ENCODE data around the gene TAP2.
A peak's percentile ranks its signal among the peaks of the same experiment; 100 is the strongest.

The TAP2 gene

GRCh38 chr6:32852018-32852843, 13.7 kb upstream of the TAP2 start:
- no peaks in the 10 kb centered on the region for H3K36me3 ChIP-seq (ENCODE audit: insufficient read depth, low read length)
- H3K9me3 ChIP-seq (ENCODE audit: low read depth, low read length): no peaks in the 10 kb centered on the region
- H3K9ac ChIP-seq (ENCODE audit: insufficient read length): peak overlapping the region; percentile 65
- peak overlapping the region; percentile 92 for H3K4me3 ChIP-seq
- TF ChIP-seq POLR2AphosphoS5 (IDR thresholded peaks at IDR 0.05; ENCODE audit: borderline replicate concordance, low read depth, low read length) (no peak), FOXP2 (optimal IDR thresholded peaks at IDR 0.05; ENCODE audit: control extremely low read depth, extremely low read length, insufficient read depth) (no peak), EZH2 (IDR thresholded peaks at IDR 0.05) (no peak)
- no peak overlapping the region for H3K27ac ChIP-seq
- no peak for DNase-seq (ENCODE audit: low read depth, low spot score)

- TF ChIP-seq POLR2AphosphoS5 (IDR thresholded peaks at IDR 0.05; ENCODE audit: borderline replicate concordance, low read depth, low read length) (no peak), FOXP2 (optimal IDR thresholded peaks at IDR 0.05; ENCODE audit: control extremely low read depth, extremely low read length, insufficient read depth) (no peak), EZH2 (IDR thresholded peaks at IDR 0.05) (no peak)
- H3K36me3 ChIP-seq (ENCODE audit: insufficient read depth, low read length): no peaks in the 10 kb centered on the region
- no peaks in the 10 kb centered on the region for H3K9me3 ChIP-seq (ENCODE audit: low read depth, low read length)
- no peak overlapping the region for H3K27ac ChIP-seq
- no peak for DNase-seq (ENCODE audit: low read depth, low spot score)
- H3K9ac ChIP-seq (ENCODE audit: insufficient read length): no peak overlapping the region
- H3K4me3 ChIP-seq: no peak overlapping the region
Observed at GRCh38 chr6:32851025-32851424, 12.5 kb upstream of the TAP2 start.

- H3K9me3 ChIP-seq (ENCODE audit: low read depth, low read length): no peaks in the 10 kb centered on the region
- no peak overlapping the region for H3K9ac ChIP-seq (ENCODE audit: insufficient read length)
- H3K27ac ChIP-seq: no peak overlapping the region
- TF ChIP-seq EZH2 (IDR thresholded peaks at IDR 0.05) (no peak), FOXP2 (optimal IDR thresholded peaks at IDR 0.05; ENCODE audit: control extremely low read depth, extremely low read length, insufficient read depth) (no peak), POLR2AphosphoS5 (IDR thresholded peaks at IDR 0.05; ENCODE audit: borderline replicate concordance, low read depth, low read length) (no peak)
- no peak overlapping the region for H3K4me3 ChIP-seq
- H3K36me3 ChIP-seq (ENCODE audit: insufficient read depth, low read length): no peaks in the 10 kb centered on the region
- no peak for DNase-seq (ENCODE audit: low read depth, low spot score)
Observed at GRCh38 chr6:32849126-32849525, 10.6 kb upstream of the TAP2 start.

GRCh38 chr6:32847795-32848194, 9.3 kb upstream of the TAP2 start:
- Histone ChIP-seq H3K4me3 (no peak overlapping the region), H3K27ac (no peak overlapping the region), H3K36me3 (ENCODE audit: insufficient read depth, low read length) (no peaks in the 10 kb centered on the region), H3K9ac (ENCODE audit: insufficient read length) (no peak overlapping the region), H3K9me3 (ENCODE audit: low read depth, low read length) (no peaks in the 10 kb centered on the region)
- no peak for TF ChIP-seq EZH2 (IDR thresholded peaks at IDR 0.05)
- TF ChIP-seq POLR2AphosphoS5 (IDR thresholded peaks at IDR 0.05; ENCODE audit: borderline replicate concordance, low read depth, low read length): no peak
- no peak for TF ChIP-seq FOXP2 (optimal IDR thresholded peaks at IDR 0.05; ENCODE audit: control extremely low read depth, extremely low read length, insufficient read depth)
- DNase-seq (ENCODE audit: low read depth, low spot score): no peak

GRCh38 chr6:32847004-32847403, 8.5 kb upstream of the TAP2 start:
- Histone ChIP-seq H3K4me3 (no peak overlapping the region), H3K36me3 (ENCODE audit: insufficient read depth, low read length) (no peaks in the 10 kb centered on the region), H3K9ac (ENCODE audit: insufficient read length) (no peak overlapping the region), H3K9me3 (ENCODE audit: low read depth, low read length) (no peaks in the 10 kb centered on the region), H3K27ac (no peak overlapping the region)
- no peak for DNase-seq (ENCODE audit: low read depth, low spot score)
- TF ChIP-seq POLR2AphosphoS5 (IDR thresholded peaks at IDR 0.05; ENCODE audit: borderline replicate concordance, low read depth, low read length) (no peak), EZH2 (IDR thresholded peaks at IDR 0.05) (no peak), FOXP2 (optimal IDR thresholded peaks at IDR 0.05; ENCODE audit: control extremely low read depth, extremely low read length, insufficient read depth) (no peak)

- TF ChIP-seq EZH2 (IDR thresholded peaks at IDR 0.05): no peak
- TF ChIP-seq FOXP2 (optimal IDR thresholded peaks at IDR 0.05; ENCODE audit: control extremely low read depth, extremely low read length, insufficient read depth): no peak
- TF ChIP-seq POLR2AphosphoS5 (IDR thresholded peaks at IDR 0.05; ENCODE audit: borderline replicate concordance, low read depth, low read length): no peak
- no peaks in the 10 kb centered on the region for H3K36me3 ChIP-seq (ENCODE audit: insufficient read depth, low read length)
- no peak for DNase-seq (ENCODE audit: low read depth, low spot score)
- H3K9ac ChIP-seq (ENCODE audit: insufficient read length): no peak overlapping the region
- H3K27ac ChIP-seq: no peak overlapping the region
- no peaks in the 10 kb centered on the region for H3K9me3 ChIP-seq (ENCODE audit: low read depth, low read length)
- H3K4me3 ChIP-seq: no peak overlapping the region
Observed at GRCh38 chr6:32845384-32845884, 6.9 kb upstream of the TAP2 start.

GRCh38 chr6:32844839-32845383, 6.4 kb upstream of the TAP2 start:
- Histone ChIP-seq H3K36me3 (ENCODE audit: insufficient read depth, low read length) (no peaks in the 10 kb centered on the region), H3K4me3 (peak overlapping the region; percentile 73), H3K9ac (ENCODE audit: insufficient read length) (no peak overlapping the region), H3K27ac (no peak overlapping the region), H3K9me3 (ENCODE audit: low read depth, low read length) (no peaks in the 10 kb centered on the region)
- TF ChIP-seq FOXP2 (optimal IDR thresholded peaks at IDR 0.05; ENCODE audit: control extremely low read depth, extremely low read length, insufficient read depth) (no peak), POLR2AphosphoS5 (IDR thresholded peaks at IDR 0.05; ENCODE audit: borderline replicate concordance, low read depth, low read length) (no peak), EZH2 (IDR thresholded peaks at IDR 0.05) (no peak)
- DNase-seq (ENCODE audit: low read depth, low spot score): no peak

GRCh38 chr6:32843979-32844838, 5.7 kb upstream of the TAP2 start, which contains the start of gene PSMB8:
TSS of gene PSMB8 (minus strand) at chr6:32844047. CDS start at chr6:32843996, 51 bp downstream.
- DNase-seq (ENCODE audit: low read depth, low spot score): peak; percentile 45
- Histone ChIP-seq H3K4me3 (peak within 1 kb of the TSS; percentile 73), H3K9me3 (ENCODE audit: low read depth, low read length) (no peaks in the 10 kb centered on the region), H3K27ac (no peak within 1 kb of the TSS), H3K9ac (ENCODE audit: insufficient read length) (no peak within 1 kb of the TSS), H3K36me3 (ENCODE audit: insufficient read depth, low read length) (no peaks in the 10 kb centered on the region)
- TF ChIP-seq EZH2 (IDR thresholded peaks at IDR 0.05): no peak
- no peak for TF ChIP-seq POLR2AphosphoS5 (IDR thresholded peaks at IDR 0.05; ENCODE audit: borderline replicate concordance, low read depth, low read length)
- no peak for TF ChIP-seq FOXP2 (optimal IDR thresholded peaks at IDR 0.05; ENCODE audit: control extremely low read depth, extremely low read length, insufficient read depth)

All from SK-N-MC (cell line).